Measurements from ENCODE around the gene LRRC7. TPM values are rescaled to one million over a fixed set of nuclear protein-coding genes. Genes with fewer than 3 reads are reported as not detected.

The LRRC7 gene
- total and polyA plus RNA-seq, 2 donors (not counting 1 experiment from before 2014, with no cell fraction given): 0.03 TPM; not detected in 1

- H3K4me1 ChIP-seq (ENCODE audit: control insufficient read depth, extremely low read depth, insufficient read depth, low read length): peaks cover 9% of the 10 kb centered on the region
- H3K36me3 ChIP-seq (ENCODE audit: control insufficient read depth, insufficient read depth, low read length): no peaks in the 10 kb centered on the region
- no peak overlapping the region for H3K27ac ChIP-seq (ENCODE audit: insufficient read depth, low read length)
- no peaks in the 10 kb centered on the region for H3K79me2 ChIP-seq (ENCODE audit: control insufficient read depth, insufficient read depth, low read length)
- H3K9me3 ChIP-seq (ENCODE audit: control insufficient read depth, insufficient read depth, low read depth, low read length): no peaks in the 10 kb centered on the region
- no peaks in the 10 kb centered on the region for H4K20me1 ChIP-seq (ENCODE audit: control insufficient read depth, extremely low read depth, insufficient read depth, low read length)
- H3K4me3 ChIP-seq (replicated peaks in 1 of 4; ENCODE audit: control extremely low read depth in 1 of 4, insufficient read depth in 1 of 4, low read depth in 3 of 4, low read length in 4 of 4): no peak overlapping the region
- no peak overlapping the region for H2AFZ ChIP-seq (ENCODE audit: low read length)
- peak; percentile 6 to 12 for DNase-seq (ENCODE audit: low read depth in 2 of 2)
- TF ChIP-seq EZH2 (IDR thresholded peaks at IDR 0.05; ENCODE audit: low read length, missing control alignments) (no peak), CTCF (conservative IDR thresholded peaks at IDR 0.05 in 1 of 2, IDR thresholded peaks at IDR 0.05 in 1 of 2; ENCODE audit: low read depth in 1 of 2, low read length in 2 of 2) (no peak)
- H3K9ac ChIP-seq (ENCODE audit: insufficient read depth, low read length): no peak overlapping the region
- H3K4me2 ChIP-seq (ENCODE audit: extremely low read depth, insufficient read depth, low read length): no peak overlapping the region
- H3K27me3 ChIP-seq (ENCODE audit: control insufficient read depth, insufficient read depth, low read length): no peaks in the 10 kb centered on the region
These were observed 522.4 kb downstream of the LRRC7 start for GRCh38 chr1:70090141-70090540.

DNA sequence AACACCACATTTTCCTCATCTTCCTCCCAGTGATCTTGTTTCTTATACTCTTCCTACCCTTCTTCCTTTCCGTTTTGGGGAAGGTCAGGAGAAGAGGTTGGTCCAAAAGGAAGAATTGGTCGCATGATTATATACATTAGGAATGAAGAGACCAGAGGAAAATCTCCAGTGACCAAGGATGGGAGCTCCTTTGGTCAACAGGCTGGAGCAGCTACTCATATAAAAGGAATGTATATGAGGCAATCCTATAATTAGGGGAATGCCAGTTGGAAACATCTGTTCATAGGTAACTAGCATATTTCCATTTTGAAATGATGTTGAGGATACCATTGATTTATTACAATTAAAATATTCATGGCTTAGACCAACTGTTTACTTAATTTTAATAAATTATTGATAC, 523.2 kb downstream of the LRRC7 start:
- Histone ChIP-seq H3K4me2 (ENCODE audit: extremely low read depth, insufficient read depth, low read length) (no peak overlapping the region), H4K20me1 (ENCODE audit: control insufficient read depth, extremely low read depth, insufficient read depth, low read length) (no peaks in the 10 kb centered on the region), H2AFZ (ENCODE audit: low read length) (peak overlapping the region; percentile 45), H3K36me3 (ENCODE audit: control insufficient read depth, insufficient read depth, low read length) (no peaks in the 10 kb centered on the region), H3K27me3 (ENCODE audit: control insufficient read depth, insufficient read depth, low read length) (no peaks in the 10 kb centered on the region), H3K9ac (ENCODE audit: insufficient read depth, low read length) (no peak overlapping the region), H3K4me3 (replicated peaks in 1 of 4; ENCODE audit: control extremely low read depth in 1 of 4, insufficient read depth in 1 of 4, low read depth in 3 of 4, low read length in 4 of 4) (no peak overlapping the region), H3K4me1 (ENCODE audit: control insufficient read depth, extremely low read depth, insufficient read depth, low read length) (peaks cover 9% of the 10 kb centered on the region), H3K9me3 (ENCODE audit: control insufficient read depth, insufficient read depth, low read depth, low read length) (no peaks in the 10 kb centered on the region), H3K27ac (ENCODE audit: insufficient read depth, low read length) (no peak overlapping the region), H3K79me2 (ENCODE audit: control insufficient read depth, insufficient read depth, low read length) (no peaks in the 10 kb centered on the region)
- DNase-seq (ENCODE audit: low read depth in 2 of 2): peak; percentile 54 to 70
- no peak for TF ChIP-seq CTCF (conservative IDR thresholded peaks at IDR 0.05 in 1 of 2, IDR thresholded peaks at IDR 0.05 in 1 of 2; ENCODE audit: low read depth in 1 of 2, low read length in 2 of 2)
- TF ChIP-seq EZH2 (IDR thresholded peaks at IDR 0.05; ENCODE audit: low read length, missing control alignments): no peak

GRCh38 chr1:70091811-70092210, 524.1 kb downstream of the LRRC7 start:
- H3K36me3 ChIP-seq (ENCODE audit: control insufficient read depth, insufficient read depth, low read length): no peaks in the 10 kb centered on the region
- H3K9me3 ChIP-seq (ENCODE audit: control insufficient read depth, insufficient read depth, low read depth, low read length): no peaks in the 10 kb centered on the region
- H3K4me1 ChIP-seq (ENCODE audit: control insufficient read depth, extremely low read depth, insufficient read depth, low read length): peaks cover 9% of the 10 kb centered on the region
- no peak overlapping the region for H2AFZ ChIP-seq (ENCODE audit: low read length)
- no peak for DNase-seq (ENCODE audit: low read depth in 2 of 2)
- TF ChIP-seq CTCF (conservative IDR thresholded peaks at IDR 0.05 in 1 of 2, IDR thresholded peaks at IDR 0.05 in 1 of 2; ENCODE audit: low read depth in 1 of 2, low read length in 2 of 2) (no peak), EZH2 (IDR thresholded peaks at IDR 0.05; ENCODE audit: low read length, missing control alignments) (no peak)
- H3K79me2 ChIP-seq (ENCODE audit: control insufficient read depth, insufficient read depth, low read length): no peaks in the 10 kb centered on the region
- no peaks in the 10 kb centered on the region for H4K20me1 ChIP-seq (ENCODE audit: control insufficient read depth, extremely low read depth, insufficient read depth, low read length)
- no peak overlapping the region for H3K27ac ChIP-seq (ENCODE audit: insufficient read depth, low read length)
- H3K4me2 ChIP-seq (ENCODE audit: extremely low read depth, insufficient read depth, low read length): no peak overlapping the region
- no peak overlapping the region for H3K4me3 ChIP-seq (replicated peaks in 1 of 4; ENCODE audit: control extremely low read depth in 1 of 4, insufficient read depth in 1 of 4, low read depth in 3 of 4, low read length in 4 of 4)
- H3K27me3 ChIP-seq (ENCODE audit: control insufficient read depth, insufficient read depth, low read length): no peaks in the 10 kb centered on the region
- H3K9ac ChIP-seq (ENCODE audit: insufficient read depth, low read length): no peak overlapping the region

Measured in fibroblast of lung (primary cell).